Neural progenitor cell (in vitro differentiated cells): ENCODE data around the gene LDLRAD4. TPM values are rescaled to one million over a fixed set of nuclear protein-coding genes. Genes with fewer than 3 reads are reported as not detected.

Experiments used
- DNase-seq: peaks from one replicate; pipeline ENCODE4 v3.0.0-alpha.2; 2016; ENCODE audit warnings: low spot score
- H2AFZ ChIP-seq: fragments of 200-600 bp; sonication (generic); replicated peaks from 2 replicates; pipeline ENCODE4 v1.6.1; 2016; ENCODE audit warnings: antibody characterized with exemption
- H3F3A ChIP-seq: fragments of 200-600 bp; sonication (generic); 2 replicates; pipeline ENCODE4 v1.6.1; 2016; ENCODE audit warnings: antibody characterized with exemption, low read depth
- H3K27ac ChIP-seq: fragments of 200-600 bp; sonication (generic); 2 replicates; pipeline ENCODE4 v1.5.1; 2016; ENCODE audit warnings: mild to moderate bottlenecking
- H3K27me3 ChIP-seq: fragments of 200-600 bp; sonication (generic); 2 replicates; pipeline ENCODE4 v1.6.1; 2016; ENCODE audit warnings: mild to moderate bottlenecking, moderate library complexity
- H3K36me3 ChIP-seq: fragments of 200-600 bp; sonication (generic); 2 replicates; pipeline ENCODE4 v1.5.1; 2016
- H3K4me1 ChIP-seq: fragments of 200-600 bp; sonication (generic); 2 replicates; pipeline ENCODE4 v1.6.1; 2016; ENCODE audit warnings: mixed run types
- H3K4me2 ChIP-seq: fragments of 200-600 bp; sonication (generic); 2 replicates; pipeline ENCODE4 v1.6.1; 2016
- H3K4me3 ChIP-seq: fragments of 200-600 bp; sonication (generic); 2 replicates; pipeline ENCODE4 v1.5.1; 2016
- H3K79me2 ChIP-seq: fragments of 200-600 bp; sonication (generic); 2 replicates; pipeline ENCODE4 v1.6.1; 2016; ENCODE audit warnings: low read depth
- H3K9ac ChIP-seq: fragments of 200-600 bp; sonication (generic); 2 replicates; pipeline ENCODE4 v1.6.1; 2016
- H3K9me3 ChIP-seq: fragments of 200-600 bp; sonication (generic); 2 replicates; pipeline ENCODE4 v1.5.1; 2016; ENCODE audit warnings: low read depth
- H4K20me1 ChIP-seq: fragments of 200-600 bp; sonication (generic); 2 replicates; pipeline ENCODE4 v1.6.1; 2016; ENCODE audit warnings: low read depth
- H3K27ac Mint-ChIP-seq: 3 replicates; pipeline ENCODE4 v1.8.0; 2021; ENCODE audit warnings: mixed read lengths
- H3K27me3 Mint-ChIP-seq: 2 replicates; pipeline ENCODE4 v1.8.0; 2022; ENCODE audit warnings: low read depth, mild to moderate bottlenecking, inconsistent platforms, moderate library complexity, mixed read lengths; ENCODE audit not compliant: insufficient read depth
- H3K36me3 Mint-ChIP-seq: 3 replicates; pipeline ENCODE4 v1.8.0; 2021; ENCODE audit warnings: mixed read lengths
- H3K4me1 Mint-ChIP-seq: 3 replicates; pipeline ENCODE4 v1.8.0; 2021; ENCODE audit warnings: mixed read lengths
- H3K4me3 Mint-ChIP-seq: 3 replicates; pipeline ENCODE4 v1.8.0; 2021; ENCODE audit warnings: mild to moderate bottlenecking, moderate library complexity, mixed read lengths
- H3K9me3 Mint-ChIP-seq: 3 replicates; pipeline ENCODE4 v1.8.0; 2020; ENCODE audit warnings: mixed read lengths
- EZH2 ChIP-seq: fragments of 200-600 bp; sonication (generic); IDR thresholded peaks from 2 replicates; pipeline ENCODE4 v1.6.1; 2017; ENCODE audit warnings: antibody characterized with exemption, mild to moderate bottlenecking, moderate library complexity
- EZH2phosphoT487 ChIP-seq: fragments of 200-600 bp; sonication (generic); IDR thresholded peaks from 2 replicates; pipeline ENCODE4 v1.6.1; 2017; ENCODE audit warnings: antibody characterized with exemption
- total RNA-seq: library from RNA; depleted of rRNA; stranded (reverse); fragments of >200 nt; gene quantifications from 2 replicates; pipeline ENCODE4 v1.2.3, GENCODE V29; 2015; ENCODE audit warnings: low replicate concordance
- TF ChIP-seq, protein P1 (sequence below): fragments of 200-600 bp; sonication (generic); IDR thresholded peaks from 2 replicates; pipeline ENCODE4 v1.5.1; 2017; ENCODE audit warnings: antibody characterized with exemption, mild to moderate bottlenecking

LDLRAD4 gene
- total RNA-seq, 1 donor from 2014 or later, result 0.65 TPM

DNA sequence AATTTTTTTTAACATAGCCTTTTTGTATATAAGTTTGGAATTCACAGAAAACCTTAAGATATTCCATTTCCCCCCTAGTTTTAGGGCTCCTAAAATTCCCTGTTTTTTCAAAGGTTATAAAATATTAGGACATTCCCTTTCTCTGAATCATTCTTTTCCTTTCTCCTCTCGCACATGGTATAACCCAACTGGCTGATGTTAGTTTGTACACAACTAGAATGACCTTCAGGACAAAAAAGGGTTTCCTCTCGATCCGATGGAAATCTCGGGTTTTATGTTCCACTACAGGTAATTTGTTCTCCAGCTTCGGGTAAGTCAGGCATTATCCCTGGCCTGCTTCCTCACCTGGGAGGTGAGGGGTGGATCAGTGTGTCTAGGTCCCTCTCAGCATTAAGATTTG is 215.1 kb downstream of the LDLRAD4 start:
- Histone ChIP-seq H3K36me3 (no peaks in the 10 kb centered on the region), H2AFZ (no peak overlapping the region), H3K79me2 (no peaks in the 10 kb centered on the region), H3K9ac (no peak overlapping the region), H3K4me2 (no peak overlapping the region), H3K4me1 (no peaks in the 10 kb centered on the region), H3K4me3 (no peak overlapping the region), H3K27ac (no peak overlapping the region), H4K20me1 (no peaks in the 10 kb centered on the region), H3K27me3 (no peaks in the 10 kb centered on the region), H3K9me3 (no peaks in the 10 kb centered on the region), H3F3A (no peaks in the 10 kb centered on the region)
- H3K4me1 Mint-ChIP-seq, result peaks cover 17% of the 10 kb centered on the region
- H3K27ac Mint-ChIP-seq, result no peak overlapping the region
- H3K27me3 Mint-ChIP-seq, result no peaks in the 10 kb centered on the region
- no peaks in the 10 kb centered on the region for H3K36me3 Mint-ChIP-seq
- TF ChIP-seq EZH2phosphoT487 (no peak), EZH2 (no peak)
- TF ChIP-seq, protein P1, sequence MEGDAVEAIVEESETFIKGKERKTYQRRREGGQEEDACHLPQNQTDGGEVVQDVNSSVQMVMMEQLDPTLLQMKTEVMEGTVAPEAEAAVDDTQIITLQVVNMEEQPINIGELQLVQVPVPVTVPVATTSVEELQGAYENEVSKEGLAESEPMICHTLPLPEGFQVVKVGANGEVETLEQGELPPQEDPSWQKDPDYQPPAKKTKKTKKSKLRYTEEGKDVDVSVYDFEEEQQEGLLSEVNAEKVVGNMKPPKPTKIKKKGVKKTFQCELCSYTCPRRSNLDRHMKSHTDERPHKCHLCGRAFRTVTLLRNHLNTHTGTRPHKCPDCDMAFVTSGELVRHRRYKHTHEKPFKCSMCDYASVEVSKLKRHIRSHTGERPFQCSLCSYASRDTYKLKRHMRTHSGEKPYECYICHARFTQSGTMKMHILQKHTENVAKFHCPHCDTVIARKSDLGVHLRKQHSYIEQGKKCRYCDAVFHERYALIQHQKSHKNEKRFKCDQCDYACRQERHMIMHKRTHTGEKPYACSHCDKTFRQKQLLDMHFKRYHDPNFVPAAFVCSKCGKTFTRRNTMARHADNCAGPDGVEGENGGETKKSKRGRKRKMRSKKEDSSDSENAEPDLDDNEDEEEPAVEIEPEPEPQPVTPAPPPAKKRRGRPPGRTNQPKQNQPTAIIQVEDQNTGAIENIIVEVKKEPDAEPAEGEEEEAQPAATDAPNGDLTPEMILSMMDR, result no peak
- no peak overlapping the region for H3K4me3 Mint-ChIP-seq
- no peaks in the 10 kb centered on the region for H3K9me3 Mint-ChIP-seq
- no peak for DNase-seq

DNA sequence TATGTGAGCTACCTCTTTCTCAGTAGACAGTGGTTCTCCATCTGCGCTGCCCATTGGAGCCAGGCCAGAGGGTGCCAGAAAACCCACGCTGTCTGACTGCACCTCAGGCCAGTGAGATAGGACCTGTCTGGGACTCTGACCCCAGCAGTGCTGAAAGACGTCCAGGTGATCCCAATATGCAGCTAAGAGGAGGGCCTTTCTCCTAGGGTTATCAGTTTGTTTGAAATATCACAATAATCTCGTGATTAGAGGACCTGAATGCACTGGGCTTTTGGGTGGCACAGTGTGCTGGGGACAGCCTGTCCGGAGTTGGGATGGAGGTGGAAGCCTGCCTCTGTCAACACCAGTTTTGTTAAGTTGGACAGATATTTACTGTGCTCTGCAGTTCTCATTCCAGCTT is 216.3 kb downstream of the LDLRAD4 start:
- no peak for DNase-seq
- Mint-ChIP-seq H3K9me3 (no peaks in the 10 kb centered on the region), H3K36me3 (no peaks in the 10 kb centered on the region), H3K4me1 (peaks cover 14% of the 10 kb centered on the region), H3K4me3 (no peak overlapping the region), H3K27me3 (peaks cover 2% of the 10 kb centered on the region), H3K27ac (no peak overlapping the region)
- Histone ChIP-seq H3K27ac (no peak overlapping the region), H3K79me2 (no peaks in the 10 kb centered on the region), H3K27me3 (no peaks in the 10 kb centered on the region), H2AFZ (no peak overlapping the region), H3K4me1 (no peaks in the 10 kb centered on the region), H3K9ac (no peak overlapping the region), H3K36me3 (no peaks in the 10 kb centered on the region), H4K20me1 (no peaks in the 10 kb centered on the region), H3F3A (no peaks in the 10 kb centered on the region), H3K4me2 (no peak overlapping the region), H3K4me3 (no peak overlapping the region), H3K9me3 (no peaks in the 10 kb centered on the region)
- TF ChIP-seq EZH2phosphoT487, result no peak
- no peak for TF ChIP-seq EZH2
- TF ChIP-seq, protein P1, result no peak

DNA sequence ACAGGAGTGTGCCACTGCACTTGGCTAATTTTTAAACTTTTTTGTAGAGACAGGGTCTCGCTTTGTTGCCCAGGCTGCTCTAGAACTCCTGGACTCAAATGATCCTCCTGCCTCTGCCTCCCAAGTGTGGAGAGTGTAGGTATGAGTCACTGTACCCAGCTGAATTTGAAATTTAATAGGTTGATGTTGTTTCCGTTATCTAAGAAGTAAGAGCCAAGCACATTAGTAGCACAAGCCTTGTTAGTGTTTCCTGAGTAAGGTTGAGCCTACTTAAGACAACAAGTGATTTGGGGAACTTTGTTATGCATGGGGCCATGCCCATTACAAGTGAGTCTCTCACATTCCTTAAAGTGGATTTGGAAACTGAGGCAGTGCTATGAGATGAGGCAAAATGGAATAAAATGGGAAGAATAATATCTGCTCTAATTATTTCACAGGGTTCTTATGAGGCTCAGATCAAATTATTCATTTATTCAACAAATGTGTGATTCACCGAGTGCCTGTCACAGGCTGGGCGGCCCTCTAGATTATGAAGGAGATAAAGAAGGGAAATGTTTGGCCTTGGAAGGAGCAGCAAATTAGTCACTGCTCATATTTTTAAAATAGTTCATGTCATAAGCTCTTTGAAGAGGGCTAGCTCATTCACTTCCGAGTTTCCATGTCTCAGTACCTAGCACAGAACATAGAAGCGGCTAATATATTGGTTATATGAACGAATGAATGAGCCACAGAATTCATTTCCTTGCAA is 217.2 kb downstream of the LDLRAD4 start:
- peaks cover 14% of the 10 kb centered on the region for H3K4me1 Mint-ChIP-seq
- H3K9me3 ChIP-seq, result no peaks in the 10 kb centered on the region
- no peak overlapping the region for H3K27ac ChIP-seq
- no peaks in the 10 kb centered on the region for H3K27me3 ChIP-seq
- DNase-seq, result no peak
- peaks cover 2% of the 10 kb centered on the region for H3K27me3 Mint-ChIP-seq
- H3K79me2 ChIP-seq, result no peaks in the 10 kb centered on the region
- H3K27ac Mint-ChIP-seq, result no peak overlapping the region
- no peak overlapping the region for H2AFZ ChIP-seq
- H3K36me3 Mint-ChIP-seq, result no peaks in the 10 kb centered on the region
- no peaks in the 10 kb centered on the region for H3K4me1 ChIP-seq
- no peaks in the 10 kb centered on the region for H3F3A ChIP-seq
- H3K4me3 ChIP-seq, result no peak overlapping the region
- no peak overlapping the region for H3K4me2 ChIP-seq
- no peaks in the 10 kb centered on the region for H4K20me1 ChIP-seq
- no peak overlapping the region for H3K9ac ChIP-seq
- H3K4me3 Mint-ChIP-seq, result no peak overlapping the region
- no peaks in the 10 kb centered on the region for H3K9me3 Mint-ChIP-seq
- no peaks in the 10 kb centered on the region for H3K36me3 ChIP-seq
- no peak for TF ChIP-seq EZH2phosphoT487
- no peak for TF ChIP-seq EZH2
- TF ChIP-seq, protein P1, result no peak
